IPS-18a (cell line): ENCODE results near the gene TTLL4.

Experiments used
- H3K27ac ChIP-seq: one replicate; pipeline ENCODE4 v1.5.1; 2013; ENCODE audit warnings: low read length
- H3K27me3 ChIP-seq: one replicate; pipeline ENCODE4 v1.6.1; 2013; ENCODE audit warnings: mild to moderate bottlenecking, low read length; ENCODE audit not compliant: control insufficient read depth, insufficient read depth
- H3K36me3 ChIP-seq: one replicate; pipeline ENCODE4 v1.6.1; 2013; ENCODE audit warnings: low read depth, low read length; ENCODE audit not compliant: control insufficient read depth
- H3K4me1 ChIP-seq: one replicate; pipeline ENCODE4 v1.6.1; 2013; ENCODE audit warnings: low read depth, low read length; ENCODE audit not compliant: control insufficient read depth
- H3K4me3 ChIP-seq: one replicate; pipeline ENCODE4 v1.5.1; 2013; ENCODE audit warnings: low read length
- H3K9ac ChIP-seq: one replicate; pipeline ENCODE4 v1.6.1; 2013; ENCODE audit warnings: mild to moderate bottlenecking, low read length, moderate library complexity
- H3K9me3 ChIP-seq: one replicate; pipeline ENCODE4 v1.6.1; 2013; ENCODE audit warnings: low read depth, low read length; ENCODE audit not compliant: control insufficient read depth

TTLL4 gene

GRCh38 chr2:218732052-218732760 is 21.6 kb downstream of the TTLL4 start:
- no peak overlapping the region for H3K9ac ChIP-seq
- H3K27ac ChIP-seq = peak overlapping the region; percentile 51
- H3K27me3 ChIP-seq = no peaks in the 10 kb centered on the region

GRCh38 chr2:218732761-218733158 is 22.1 kb downstream of the TTLL4 start:
- H3K4me3 ChIP-seq = no peak overlapping the region
- no peaks in the 10 kb centered on the region for H3K9me3 ChIP-seq
- H3K27ac ChIP-seq = no peak overlapping the region
- H3K27me3 ChIP-seq = no peaks in the 10 kb centered on the region
- peaks cover 8% of the 10 kb centered on the region for H3K36me3 ChIP-seq
- H3K9ac ChIP-seq = no peak overlapping the region
- peaks cover 15% of the 10 kb centered on the region for H3K4me1 ChIP-seq

More at GRCh38 chr2:218732052-218732760, 21.6 kb downstream of the TTLL4 start:
- peaks cover 3% of the 10 kb centered on the region for H3K36me3 ChIP-seq
- H3K4me3 ChIP-seq = no peak overlapping the region
- no peaks in the 10 kb centered on the region for H3K9me3 ChIP-seq
- peaks cover 15% of the 10 kb centered on the region for H3K4me1 ChIP-seq

- no peak overlapping the region for H3K9ac ChIP-seq
- H3K27ac ChIP-seq = no peak overlapping the region
- peaks cover 15% of the 10 kb centered on the region for H3K36me3 ChIP-seq
- H3K27me3 ChIP-seq = no peaks in the 10 kb centered on the region
- H3K4me1 ChIP-seq = peaks cover 15% of the 10 kb centered on the region
- H3K4me3 ChIP-seq = no peak overlapping the region
- H3K9me3 ChIP-seq = no peaks in the 10 kb centered on the region
These were observed 22.8 kb downstream of the TTLL4 start for GRCh38 chr2:218733171-218734021.

- H3K36me3 ChIP-seq = peaks cover 23% of the 10 kb centered on the region
- no peaks in the 10 kb centered on the region for H3K9me3 ChIP-seq
- no peak overlapping the region for H3K4me3 ChIP-seq
- peaks cover 15% of the 10 kb centered on the region for H3K4me1 ChIP-seq
- no peak overlapping the region for H3K9ac ChIP-seq
- no peaks in the 10 kb centered on the region for H3K27me3 ChIP-seq
- no peak overlapping the region for H3K27ac ChIP-seq
These were observed 23.7 kb downstream of the TTLL4 start for GRCh38 chr2:218734190-218734975.

DNA sequence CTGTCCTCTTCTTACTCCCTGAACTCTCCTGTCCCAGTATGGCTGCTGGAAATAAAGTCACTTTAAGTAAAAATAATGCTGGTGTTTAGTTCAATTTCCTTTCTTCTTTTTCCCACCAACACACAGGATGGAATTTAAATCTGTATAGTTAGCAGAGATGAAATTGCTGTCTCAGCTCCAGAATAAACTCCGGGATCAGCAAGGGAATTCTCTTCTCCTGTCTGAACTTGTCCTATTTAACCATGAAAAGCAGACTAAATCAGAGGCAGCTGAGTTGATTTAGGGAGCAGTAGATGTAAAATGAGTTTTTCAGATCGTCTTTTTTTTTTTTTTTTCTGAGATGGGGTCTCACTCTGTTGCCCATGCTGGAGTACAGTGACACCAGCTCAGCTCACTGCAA is 25.9 kb downstream of the TTLL4 start:
- H3K4me3 ChIP-seq = no peak overlapping the region
- no peaks in the 10 kb centered on the region for H3K27me3 ChIP-seq
- H3K27ac ChIP-seq = no peak overlapping the region
- no peaks in the 10 kb centered on the region for H3K9me3 ChIP-seq
- no peak overlapping the region for H3K9ac ChIP-seq
- H3K36me3 ChIP-seq = peaks cover 40% of the 10 kb centered on the region
- peaks cover 11% of the 10 kb centered on the region for H3K4me1 ChIP-seq

DNA sequence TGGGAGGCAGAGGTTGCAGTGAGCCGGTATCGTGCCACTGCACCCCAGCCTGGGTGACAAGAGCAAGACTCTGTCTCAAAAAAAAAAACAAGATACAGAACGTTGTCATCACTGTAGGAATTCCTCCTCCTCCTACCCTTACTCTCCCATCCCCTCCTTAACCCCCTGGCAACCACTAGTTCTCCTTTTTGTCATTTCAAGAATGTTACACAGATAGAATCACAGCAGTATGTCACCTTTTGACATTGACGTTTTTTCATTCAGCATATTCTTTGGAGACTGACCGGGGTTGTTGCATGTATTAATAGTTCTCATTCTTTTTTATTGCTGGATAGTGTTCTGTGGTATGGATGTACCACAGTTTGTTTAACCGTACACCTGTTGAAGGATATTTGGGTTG is 32.4 kb downstream of the TTLL4 start:
- no peaks in the 10 kb centered on the region for H3K4me1 ChIP-seq
- H3K27me3 ChIP-seq = no peaks in the 10 kb centered on the region
- no peak overlapping the region for H3K4me3 ChIP-seq
- H3K27ac ChIP-seq = no peak overlapping the region
- no peak overlapping the region for H3K9ac ChIP-seq
- peaks cover 62% of the 10 kb centered on the region for H3K36me3 ChIP-seq
- H3K9me3 ChIP-seq = no peaks in the 10 kb centered on the region

- no peaks in the 10 kb centered on the region for H3K27me3 ChIP-seq
- peaks cover 62% of the 10 kb centered on the region for H3K36me3 ChIP-seq
- no peak overlapping the region for H3K9ac ChIP-seq
- no peak overlapping the region for H3K4me3 ChIP-seq
- no peak overlapping the region for H3K27ac ChIP-seq
- H3K9me3 ChIP-seq = no peaks in the 10 kb centered on the region
- no peaks in the 10 kb centered on the region for H3K4me1 ChIP-seq
These were observed 34.0 kb downstream of the TTLL4 start for GRCh38 chr2:218744615-218745014.

DNA sequence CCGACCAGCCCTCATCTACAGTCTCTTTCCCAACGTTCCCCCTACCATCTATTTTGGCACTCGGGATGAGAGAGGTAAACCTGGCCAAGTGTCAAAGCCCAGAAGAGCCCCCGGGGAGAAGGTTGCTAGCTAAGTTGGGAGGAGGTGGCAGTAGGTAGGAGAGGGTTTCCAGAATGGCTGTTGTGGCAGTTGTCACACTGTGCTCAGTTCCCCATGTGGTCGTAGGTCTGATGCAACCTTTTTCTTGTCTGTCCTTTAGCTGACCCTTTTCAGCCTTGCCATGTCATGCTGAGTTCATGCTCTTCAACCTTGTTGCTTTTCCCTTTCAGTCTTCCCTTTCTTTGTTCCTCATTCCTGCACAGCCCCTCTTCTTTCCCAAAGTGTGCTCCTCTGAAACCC is 34.5 kb downstream of the TTLL4 start:
- Histone ChIP-seq H3K4me3 (no peak overlapping the region), H3K4me1 (no peaks in the 10 kb centered on the region), H3K9ac (no peak overlapping the region), H3K9me3 (no peaks in the 10 kb centered on the region), H3K36me3 (peaks cover 62% of the 10 kb centered on the region), H3K27me3 (no peaks in the 10 kb centered on the region), H3K27ac (no peak overlapping the region)

GRCh38 chr2:218745559-218746469 is 35.2 kb downstream of the TTLL4 start:
- Histone ChIP-seq H3K4me3 (no peak overlapping the region), H3K9me3 (no peaks in the 10 kb centered on the region), H3K4me1 (no peaks in the 10 kb centered on the region), H3K27ac (no peak overlapping the region), H3K27me3 (no peaks in the 10 kb centered on the region), H3K36me3 (peaks cover 62% of the 10 kb centered on the region), H3K9ac (no peak overlapping the region)

DNA sequence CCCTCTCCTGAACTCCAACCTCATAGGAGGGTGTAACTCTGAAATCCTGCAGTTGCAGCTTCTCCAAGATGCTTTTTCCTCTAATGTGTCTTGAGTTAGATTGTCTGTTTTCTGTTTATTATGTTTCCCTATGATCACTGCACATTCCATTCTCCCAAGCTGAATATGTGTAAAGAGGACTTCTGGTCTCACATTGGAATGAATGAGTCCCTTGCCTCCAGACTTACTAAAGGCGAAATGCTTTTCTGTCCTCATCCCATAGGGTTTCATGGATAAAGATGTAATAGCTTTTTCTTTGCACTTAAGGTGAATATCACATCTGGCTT is 35.8 kb downstream of the TTLL4 start:
- no peak overlapping the region for H3K9ac ChIP-seq

GRCh38 chr2:218746960-218747359 is 36.3 kb downstream of the TTLL4 start:
- H3K4me1 ChIP-seq = no peaks in the 10 kb centered on the region
- H3K9me3 ChIP-seq = no peaks in the 10 kb centered on the region
- no peaks in the 10 kb centered on the region for H3K27me3 ChIP-seq
- no peak overlapping the region for H3K4me3 ChIP-seq
- no peak overlapping the region for H3K27ac ChIP-seq
- no peak overlapping the region for H3K9ac ChIP-seq
- H3K36me3 ChIP-seq = peaks cover 64% of the 10 kb centered on the region

More for the DNA sequence above, 35.8 kb downstream of the TTLL4 start:
- H3K9me3 ChIP-seq = no peaks in the 10 kb centered on the region
- H3K4me3 ChIP-seq = no peak overlapping the region
- H3K4me1 ChIP-seq = no peaks in the 10 kb centered on the region
- peaks cover 65% of the 10 kb centered on the region for H3K36me3 ChIP-seq
- H3K27me3 ChIP-seq = no peaks in the 10 kb centered on the region
- no peak overlapping the region for H3K27ac ChIP-seq
